ENCODE data around the gene HM13.

The HM13 gene

GRCh38 chr20:31508517-31509244 is 5.6 kb upstream of the HM13 start:
- no peak overlapping the region for H3K4me3 ChIP-seq (ENCODE audit: low read depth, low read length)
- no peak for TF ChIP-seq POLR2A (IDR thresholded peaks at IDR 0.05; ENCODE audit: extremely low read depth, insufficient read length)
- no peak for TF ChIP-seq MYC (IDR thresholded peaks at IDR 0.05; ENCODE audit: low read depth, low read length)
- no peak for TF ChIP-seq CTCF (IDR thresholded peaks at IDR 0.05; ENCODE audit: low read depth, low read length)
- no peak for TF ChIP-seq MAX (IDR thresholded peaks at IDR 0.05; ENCODE audit: low read depth, low read length)
- no peak for DNase-seq (ENCODE audit: low read depth)

- peak overlapping the region; percentile 96 for H3K4me3 ChIP-seq (ENCODE audit: low read depth, low read length)
- TF ChIP-seq MAX (IDR thresholded peaks at IDR 0.05; ENCODE audit: low read depth, low read length) (0 out of 2 replicates have a peak, but pooled peaks have one; percentile 7), CTCF (IDR thresholded peaks at IDR 0.05; ENCODE audit: low read depth, low read length) (no peak)
- DNase-seq (ENCODE audit: low read depth), result no peak
Measured at GRCh38 chr20:31515072-31515774, 981 bp downstream of the HM13 start.

- TF ChIP-seq MYC (IDR thresholded peaks at IDR 0.05; ENCODE audit: low read depth, low read length) (no peak), CTCF (IDR thresholded peaks at IDR 0.05; ENCODE audit: low read depth, low read length) (no peak), POLR2A (IDR thresholded peaks at IDR 0.05; ENCODE audit: extremely low read depth, insufficient read length) (no peak), MAX (IDR thresholded peaks at IDR 0.05; ENCODE audit: low read depth, low read length) (no peak)
- peak; percentile 29 for DNase-seq (ENCODE audit: low read depth)
- peak overlapping the region; percentile 96 for H3K4me3 ChIP-seq (ENCODE audit: low read depth, low read length)
Measured at GRCh38 chr20:31515775-31516107, 1.5 kb downstream of the HM13 start.

GRCh38 chr20:31516166-31516565 is 1.9 kb downstream of the HM13 start:
- TF ChIP-seq MYC (IDR thresholded peaks at IDR 0.05; ENCODE audit: low read depth, low read length) (no peak), MAX (IDR thresholded peaks at IDR 0.05; ENCODE audit: low read depth, low read length) (no peak), POLR2A (IDR thresholded peaks at IDR 0.05; ENCODE audit: extremely low read depth, insufficient read length) (no peak), CTCF (IDR thresholded peaks at IDR 0.05; ENCODE audit: low read depth, low read length) (no peak)
- H3K4me3 ChIP-seq (ENCODE audit: low read depth, low read length), result peak overlapping the region; percentile 96
- DNase-seq (ENCODE audit: low read depth), result no peak

- no peak for DNase-seq (ENCODE audit: low read depth)
- TF ChIP-seq POLR2A (IDR thresholded peaks at IDR 0.05; ENCODE audit: extremely low read depth, insufficient read length), result no peak
- no peak for TF ChIP-seq CTCF (IDR thresholded peaks at IDR 0.05; ENCODE audit: low read depth, low read length)
- TF ChIP-seq MYC (IDR thresholded peaks at IDR 0.05; ENCODE audit: low read depth, low read length), result no peak
- TF ChIP-seq MAX (IDR thresholded peaks at IDR 0.05; ENCODE audit: low read depth, low read length), result no peak
- H3K4me3 ChIP-seq (ENCODE audit: low read depth, low read length), result peak overlapping the region; percentile 12
Measured at GRCh38 chr20:31516651-31517050, 2.4 kb downstream of the HM13 start.

All from NB4 (cell line).